HEK293 (cell line): ENCODE measurements around the gene TADA3.

Experiments used
- BCL6B ChIP-seq: fragments of 450-650 bp; formaldehyde crosslinking; IDR thresholded peaks from 2 replicates; pipeline ENCODE4 v1.5.1; 2017; ENCODE audit warnings: missing biosample characterization, missing genetic modification characterization
- CTCF ChIP-seq: fragments of 450-650 bp; formaldehyde crosslinking; IDR thresholded peaks from 2 replicates; pipeline ENCODE4 v1.5.1; 2016; ENCODE audit warnings: missing biosample characterization, missing genetic modification characterization
- HOXA7 ChIP-seq: sonication (generic); formaldehyde crosslinking; IDR thresholded peaks from 2 replicates; pipeline ENCODE4 v1.8.1; 2022; ENCODE audit warnings: missing genetic modification reagents, borderline replicate concordance
- REST ChIP-seq: fragments of 450-650 bp; formaldehyde crosslinking; IDR thresholded peaks from 2 replicates; pipeline ENCODE4 v1.5.1; 2016; ENCODE audit warnings: missing biosample characterization, missing genetic modification characterization
- ZBTB1 ChIP-seq: fragments of 450-650 bp; formaldehyde crosslinking; IDR thresholded peaks from 2 replicates; pipeline ENCODE4 v1.5.1; 2016; ENCODE audit warnings: missing biosample characterization, missing genetic modification characterization
- ZBTB7A ChIP-seq: fragments of 450-650 bp; formaldehyde crosslinking; IDR thresholded peaks from 2 replicates; pipeline ENCODE4 v1.5.1; 2016; ENCODE audit warnings: low read depth, missing biosample characterization, missing genetic modification characterization
- ZNF175 ChIP-seq: fragments of 450-650 bp; formaldehyde crosslinking; IDR thresholded peaks from 2 replicates; pipeline ENCODE4 v1.5.1; 2016; ENCODE audit warnings: missing biosample characterization, missing genetic modification characterization
- ZNF391 ChIP-seq: fragments of 450-650 bp; formaldehyde crosslinking; IDR thresholded peaks from 2 replicates; pipeline ENCODE4 v1.5.1; 2016; ENCODE audit warnings: low read depth, missing biosample characterization, missing genetic modification characterization, borderline replicate concordance
- ZNF398 ChIP-seq: fragments of 450-650 bp; formaldehyde crosslinking; IDR thresholded peaks from 2 replicates; pipeline ENCODE4 v1.5.1; 2017; ENCODE audit warnings: missing biosample characterization, missing genetic modification characterization
- ZNF791 ChIP-seq: fragments of 450-650 bp; formaldehyde crosslinking; IDR thresholded peaks from 2 replicates; pipeline ENCODE4 v1.5.1; 2016; ENCODE audit warnings: missing biosample characterization, missing genetic modification characterization

- TF ChIP-seq BCL6B (no peak), ZNF791 (tag by site-specific recombination) (no peak), ZNF398 (tag by site-specific recombination) (no peak), ZBTB1 (tag by site-specific recombination) (no peak), ZNF175 (no peak), REST (tag by site-specific recombination) (no peak), CTCF (tag by site-specific recombination) (no peak), HOXA7 (CRISPR knock-in tag) (no peak), ZBTB7A (tag by site-specific recombination) (no peak), ZNF391 (no peak)
Observed at GRCh38 chr3:9831253-9831652, 39.0 kb upstream of the TADA3 start.
